Astrocyte (in vitro differentiated cells and primary cell): ENCODE results near the gene TAS2R50. TPM values are rescaled to one million over a fixed set of nuclear protein-coding genes. Genes with fewer than 3 reads are reported as not detected.

Experiments used
- DNase-seq: peaks from one replicate; pipeline ENCODE4 v3.0.0-alpha.2; 2010; ENCODE audit warnings: low read depth
- FAIRE-seq: peaks from 2 replicates; lab custom pipeline; 2011; peaks lifted over from hg19 to GRCh38; lab: Jason Lieb, UNC
- H2AFZ ChIP-seq: 2 replicates; pipeline ENCODE4 v1.6.0; 2012; ENCODE audit warnings: low read depth, low read length, inconsistent platforms
- H3K27ac ChIP-seq: 2 replicates; pipeline ENCODE4 v1.5.1; 2011; ENCODE audit warnings: low read depth, low read length, inconsistent platforms
- H3K27me3 ChIP-seq: 2 replicates; pipeline ENCODE4 v1.6.0; 2011; ENCODE audit warnings: low read length, inconsistent platforms; ENCODE audit not compliant: insufficient read depth
- H3K36me3 ChIP-seq: 2 replicates; pipeline ENCODE4 v1.5.1; 2011; ENCODE audit warnings: low read length, inconsistent platforms; ENCODE audit not compliant: insufficient read depth
- H3K4me1 ChIP-seq: 2 replicates; pipeline ENCODE4 v1.5.1; 2011; ENCODE audit warnings: low read length, inconsistent platforms; ENCODE audit not compliant: insufficient read depth
- H3K4me2 ChIP-seq: 2 replicates; pipeline ENCODE4 v1.6.0; 2012; ENCODE audit warnings: low read length, inconsistent platforms
- H3K4me3 ChIP-seq: 2 replicates; pipeline ENCODE4 v1.5.1; 2011; ENCODE audit warnings: low read depth, mild to moderate bottlenecking, low read length, inconsistent platforms; ENCODE audit not compliant: insufficient read depth
- H3K79me2 ChIP-seq: 2 replicates; pipeline ENCODE4 v1.6.0; 2012; ENCODE audit warnings: mild to moderate bottlenecking, low read length, inconsistent platforms; ENCODE audit not compliant: insufficient read depth
- H3K9ac ChIP-seq: 2 replicates; pipeline ENCODE4 v1.6.0; 2012; ENCODE audit warnings: mild to moderate bottlenecking, low read length, inconsistent platforms
- H3K9me3 ChIP-seq: 2 replicates; pipeline ENCODE4 v1.5.1; 2012; ENCODE audit warnings: low read depth, mild to moderate bottlenecking, low read length, inconsistent platforms; ENCODE audit not compliant: insufficient read depth
- H4K20me1 ChIP-seq: 2 replicates; pipeline ENCODE4 v1.6.0; 2012; ENCODE audit warnings: low read length, inconsistent platforms; ENCODE audit not compliant: insufficient read depth
- H3K27ac Mint-ChIP-seq: one replicate; pipeline ENCODE4 v1.8.0; 2021; ENCODE audit warnings: mild to moderate bottlenecking, mixed read lengths; ENCODE audit not compliant: unreplicated experiment
- H3K27me3 Mint-ChIP-seq: one replicate; pipeline ENCODE4 v1.8.0; 2021; ENCODE audit warnings: low read depth, mixed read lengths; ENCODE audit not compliant: unreplicated experiment
- H3K36me3 Mint-ChIP-seq: one replicate; pipeline ENCODE4 v1.8.0; 2021; ENCODE audit warnings: low read depth, mixed read lengths; ENCODE audit not compliant: unreplicated experiment
- H3K4me1 Mint-ChIP-seq: one replicate; pipeline ENCODE4 v1.8.0; 2021; ENCODE audit warnings: low read depth, mixed read lengths; ENCODE audit not compliant: unreplicated experiment
- H3K4me3 Mint-ChIP-seq: one replicate; pipeline ENCODE4 v1.8.0; 2021; ENCODE audit warnings: mild to moderate bottlenecking, moderate library complexity, mixed read lengths; ENCODE audit not compliant: unreplicated experiment
- H3K9me3 Mint-ChIP-seq: one replicate; pipeline ENCODE4 v1.8.0; 2021; ENCODE audit warnings: mild to moderate bottlenecking, mixed read lengths; ENCODE audit not compliant: unreplicated experiment
- CTCF ChIP-seq: IDR thresholded peaks from 2 replicates; pipeline ENCODE4 v1.5.1; 2011; ENCODE audit warnings: low read depth, mild to moderate bottlenecking, inconsistent platforms, low read length, moderate library complexity; ENCODE audit not compliant: insufficient read depth
- EZH2 ChIP-seq: IDR thresholded peaks from 2 replicates; pipeline ENCODE4 v1.6.1; 2012; ENCODE audit warnings: mild to moderate bottlenecking, low read length, inconsistent platforms; ENCODE audit not compliant: insufficient read depth
- total RNA-seq: library from RNA; stranded (reverse); gene quantifications from 2 replicates; pipeline ENCODE4 v1.2.1, GENCODE V29; 2021

Gene TAS2R50
- total RNA-seq, 1 donor from 2014 or later, result 1.2 TPM

DNA sequence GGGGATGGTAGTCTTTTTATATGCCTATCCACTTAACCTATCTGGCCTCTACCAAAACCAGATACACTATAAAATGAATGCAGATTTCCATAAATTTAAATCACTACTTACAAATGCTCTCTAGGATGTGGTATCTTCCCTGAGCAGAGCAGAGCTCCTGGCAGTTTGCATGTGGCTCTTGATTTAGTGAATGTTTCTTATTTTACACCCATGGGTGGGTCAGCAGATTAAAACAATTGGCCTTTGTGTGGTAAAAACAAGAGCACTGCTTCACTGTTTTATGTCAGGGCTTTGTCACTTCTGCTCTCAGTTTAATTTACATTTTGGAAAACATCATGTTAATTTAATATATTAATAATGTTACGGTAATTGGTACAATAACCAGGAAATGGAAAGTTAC lies 30.2 kb upstream of the TAS2R50 start:
- no peaks in the 10 kb centered on the region for H3K9me3 Mint-ChIP-seq
- Histone ChIP-seq H4K20me1 (peaks cover 5% of the 10 kb centered on the region), H3K27ac (no peak overlapping the region), H3K4me2 (no peak overlapping the region), H3K4me1 (no peaks in the 10 kb centered on the region), H3K27me3 (no peaks in the 10 kb centered on the region), H3K36me3 (peaks cover 3% of the 10 kb centered on the region), H3K9me3 (no peaks in the 10 kb centered on the region), H3K4me3 (no peak overlapping the region), H3K9ac (no peak overlapping the region), H3K79me2 (no peaks in the 10 kb centered on the region), H2AFZ (no peak overlapping the region)
- H3K4me1 Mint-ChIP-seq, result peaks cover 3% of the 10 kb centered on the region
- H3K27me3 Mint-ChIP-seq, result no peaks in the 10 kb centered on the region
- no peaks in the 10 kb centered on the region for H3K36me3 Mint-ChIP-seq
- FAIRE-seq (no peak), DNase-seq (no peak)
- H3K27ac Mint-ChIP-seq, result no peak overlapping the region
- no peak overlapping the region for H3K4me3 Mint-ChIP-seq
- TF ChIP-seq EZH2, result no peak
- TF ChIP-seq CTCF, result no peak

DNA sequence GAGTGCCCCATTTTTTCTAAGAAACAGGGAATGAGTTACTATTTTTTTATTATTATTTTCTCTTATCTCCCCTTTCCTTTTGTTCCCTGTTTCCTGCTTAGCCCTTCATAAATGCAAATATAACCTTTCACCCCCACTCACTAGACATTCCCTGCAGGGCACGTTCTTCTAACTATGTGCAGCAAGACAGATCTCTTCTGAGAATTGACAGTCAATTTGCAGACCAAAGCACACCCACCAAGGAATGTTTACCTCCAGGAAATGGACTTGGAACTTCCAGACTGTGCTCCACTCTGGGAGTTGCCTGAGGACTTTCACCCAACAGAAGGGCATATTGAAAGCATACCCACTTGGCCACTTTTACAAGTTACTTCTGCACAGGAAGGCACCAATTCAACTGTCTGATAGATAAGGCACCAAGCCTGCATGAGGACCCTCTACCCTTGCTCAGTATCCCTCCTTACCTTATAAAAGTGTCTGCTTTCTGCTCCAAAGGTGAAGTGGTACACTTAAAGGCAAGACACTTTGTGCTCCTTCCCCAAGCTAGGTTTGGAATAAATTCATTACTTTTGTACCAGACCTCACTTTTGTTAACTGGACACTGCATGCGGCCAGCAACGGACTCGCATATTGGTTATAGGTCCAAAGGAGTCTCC lies 29.2 kb upstream of the TAS2R50 start:
- Histone ChIP-seq H3K27ac (no peak overlapping the region), H3K36me3 (peaks cover 3% of the 10 kb centered on the region), H4K20me1 (peaks cover 5% of the 10 kb centered on the region), H3K79me2 (no peaks in the 10 kb centered on the region), H3K4me3 (no peak overlapping the region), H2AFZ (no peak overlapping the region), H3K4me2 (no peak overlapping the region), H3K9me3 (no peaks in the 10 kb centered on the region), H3K27me3 (no peaks in the 10 kb centered on the region), H3K9ac (no peak overlapping the region), H3K4me1 (no peaks in the 10 kb centered on the region)
- DNase-seq (no peak), FAIRE-seq (no peak)
- Mint-ChIP-seq H3K27me3 (no peaks in the 10 kb centered on the region), H3K36me3 (no peaks in the 10 kb centered on the region), H3K4me1 (peaks cover 3% of the 10 kb centered on the region), H3K9me3 (no peaks in the 10 kb centered on the region), H3K27ac (no peak overlapping the region), H3K4me3 (no peak overlapping the region)
- TF ChIP-seq EZH2, result no peak

DNA sequence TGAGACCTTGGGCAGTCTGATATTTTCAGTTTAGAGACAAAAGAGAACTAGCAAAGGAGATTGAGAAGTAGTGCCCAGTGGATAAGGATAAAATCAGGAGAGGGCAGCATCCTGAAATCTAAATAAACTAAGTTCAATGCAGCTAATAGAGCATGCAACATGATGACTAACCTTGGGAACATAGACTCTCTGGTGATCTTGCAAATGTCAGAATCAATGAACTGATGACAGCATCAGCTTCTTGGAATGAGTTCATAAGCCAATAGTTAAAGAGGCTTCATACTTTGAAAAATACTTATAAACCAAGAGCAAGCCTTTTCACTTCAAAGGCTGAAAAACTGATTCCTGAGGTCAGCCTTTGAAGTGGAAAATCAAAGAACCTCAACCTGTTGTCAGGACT lies 27.5 kb upstream of the TAS2R50 start:
- H3K4me3 ChIP-seq, result no peak overlapping the region
- H3K79me2 ChIP-seq, result no peaks in the 10 kb centered on the region
- Mint-ChIP-seq H3K27ac (no peak overlapping the region), H3K4me1 (peaks cover 3% of the 10 kb centered on the region), H3K27me3 (no peaks in the 10 kb centered on the region), H3K9me3 (no peaks in the 10 kb centered on the region), H3K4me3 (no peak overlapping the region), H3K36me3 (no peaks in the 10 kb centered on the region)
- peaks cover 3% of the 10 kb centered on the region for H3K36me3 ChIP-seq
- peak; percentile 1 for DNase-seq
- no peak for FAIRE-seq
- H3K9me3 ChIP-seq, result no peaks in the 10 kb centered on the region
- no peaks in the 10 kb centered on the region for H3K4me1 ChIP-seq
- H4K20me1 ChIP-seq, result peaks cover 5% of the 10 kb centered on the region
- no peaks in the 10 kb centered on the region for H3K27me3 ChIP-seq
- no peak overlapping the region for H3K27ac ChIP-seq
- H3K4me2 ChIP-seq, result no peak overlapping the region
- no peak overlapping the region for H3K9ac ChIP-seq
- no peak for TF ChIP-seq EZH2
- no peak for TF ChIP-seq CTCF
- H2AFZ ChIP-seq, result no peak overlapping the region
